Measurements from ENCODE around the gene PDCD5.

PDCD5 gene

DNA sequence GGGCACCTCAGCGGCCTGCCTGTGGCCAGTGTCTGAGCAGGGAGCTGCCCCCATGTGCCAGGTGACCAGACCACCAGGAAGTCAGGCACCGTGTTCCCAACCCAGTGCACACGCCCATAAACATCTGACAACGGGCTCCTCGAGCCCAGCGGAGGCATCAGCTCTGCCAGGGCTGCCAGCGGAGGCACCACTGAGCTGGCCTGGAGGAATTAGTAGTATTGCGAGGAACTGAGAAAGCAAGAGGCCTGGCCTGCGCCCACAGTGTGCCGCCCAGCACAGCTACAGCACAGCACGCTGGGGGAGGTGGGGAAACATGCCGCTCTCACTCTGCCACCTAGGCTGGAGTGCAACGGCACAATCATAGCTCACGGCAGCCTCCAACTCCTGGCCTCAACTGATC lies 49.3 kb downstream of the PDCD5 start:
- TF ChIP-seq, protein P1, sequence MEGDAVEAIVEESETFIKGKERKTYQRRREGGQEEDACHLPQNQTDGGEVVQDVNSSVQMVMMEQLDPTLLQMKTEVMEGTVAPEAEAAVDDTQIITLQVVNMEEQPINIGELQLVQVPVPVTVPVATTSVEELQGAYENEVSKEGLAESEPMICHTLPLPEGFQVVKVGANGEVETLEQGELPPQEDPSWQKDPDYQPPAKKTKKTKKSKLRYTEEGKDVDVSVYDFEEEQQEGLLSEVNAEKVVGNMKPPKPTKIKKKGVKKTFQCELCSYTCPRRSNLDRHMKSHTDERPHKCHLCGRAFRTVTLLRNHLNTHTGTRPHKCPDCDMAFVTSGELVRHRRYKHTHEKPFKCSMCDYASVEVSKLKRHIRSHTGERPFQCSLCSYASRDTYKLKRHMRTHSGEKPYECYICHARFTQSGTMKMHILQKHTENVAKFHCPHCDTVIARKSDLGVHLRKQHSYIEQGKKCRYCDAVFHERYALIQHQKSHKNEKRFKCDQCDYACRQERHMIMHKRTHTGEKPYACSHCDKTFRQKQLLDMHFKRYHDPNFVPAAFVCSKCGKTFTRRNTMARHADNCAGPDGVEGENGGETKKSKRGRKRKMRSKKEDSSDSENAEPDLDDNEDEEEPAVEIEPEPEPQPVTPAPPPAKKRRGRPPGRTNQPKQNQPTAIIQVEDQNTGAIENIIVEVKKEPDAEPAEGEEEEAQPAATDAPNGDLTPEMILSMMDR (IDR thresholded peaks at IDR 0.05; ENCODE audit: borderline replicate concordance, insufficient read depth, low read depth, low read length): no peak

DNA sequence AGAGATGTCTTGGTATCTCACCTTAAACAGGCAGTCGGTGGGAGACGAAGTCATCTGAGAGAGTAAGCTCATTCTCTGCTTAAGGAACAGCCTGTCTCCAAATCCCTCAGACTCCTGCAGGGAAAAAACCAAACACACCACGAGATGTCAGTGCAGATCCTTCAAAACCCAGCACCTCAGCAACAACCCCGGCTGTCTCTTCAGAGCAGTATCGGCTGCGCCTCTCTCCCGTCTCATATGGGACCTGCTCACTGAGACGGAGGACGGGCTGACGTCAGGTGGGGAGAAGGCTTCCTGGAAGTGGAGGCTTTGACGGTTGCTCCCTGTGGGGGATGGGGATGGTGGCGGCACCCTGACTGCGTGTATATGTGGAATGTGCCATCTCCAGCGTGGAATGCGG lies 50.4 kb downstream of the PDCD5 start:
- no peak overlapping the region for H3K4me3 ChIP-seq (ENCODE audit: low read depth, low read length)
- TF ChIP-seq, protein P1 (IDR thresholded peaks at IDR 0.05; ENCODE audit: borderline replicate concordance, insufficient read depth, low read depth, low read length): no peak

More for the DNA sequence above, 49.3 kb downstream of the PDCD5 start:
- H3K4me3 ChIP-seq (ENCODE audit: low read depth, low read length): no peak overlapping the region

All from GM12875 (cell line).